ENCODE data around the gene NXF3. TPM values are rescaled to one million over a fixed set of nuclear protein-coding genes. Genes with fewer than 3 reads are reported as not detected.

Gene NXF3
- total RNA-seq, 1 donor from 2014 or later: not detected

GRCh38 chrX:103063918-103064434, 29.0 kb downstream of the NXF3 start, which contains the start of gene BEX1:
BEX1 (minus strand) TSS chrX:103064171; CDS start chrX:103063274, 897 bp downstream.
- Mint-ChIP-seq H3K4me1 (ENCODE audit: low read depth, unreplicated experiment) (peaks cover 3% of the 10 kb centered on the region), H3K4me3 (ENCODE audit: unreplicated experiment) (peak within 1 kb of the TSS; percentile 80), H3K36me3 (ENCODE audit: low read depth, unreplicated experiment) (no peaks in the 10 kb centered on the region), H3K9me3 (ENCODE audit: unreplicated experiment) (no peaks in the 10 kb centered on the region), H3K27me3 (ENCODE audit: low read depth, unreplicated experiment) (no peaks in the 10 kb centered on the region), H3K27ac (ENCODE audit: unreplicated experiment) (no peak within 1 kb of the TSS)
- Histone ChIP-seq H2AFZ (ENCODE audit: low read depth, low read length) (peak within 1 kb of the TSS; percentile 56), H3K27me3 (ENCODE audit: insufficient read depth, low read length) (no peaks in the 10 kb centered on the region), H3K9me3 (ENCODE audit: insufficient read depth, low read depth, low read length) (no peaks in the 10 kb centered on the region), H3K27ac (ENCODE audit: low read depth, low read length) (peak within 1 kb of the TSS; percentile 42), H3K4me2 (ENCODE audit: low read length) (peak within 1 kb of the TSS; percentile 71), H3K4me3 (ENCODE audit: insufficient read depth, low read depth, low read length) (peak within 1 kb of the TSS; percentile 34), H3K9ac (ENCODE audit: low read length) (peak within 1 kb of the TSS; percentile 74), H3K79me2 (ENCODE audit: insufficient read depth, low read length) (no peaks in the 10 kb centered on the region), H3K4me1 (ENCODE audit: insufficient read depth, low read length) (no peaks in the 10 kb centered on the region), H4K20me1 (ENCODE audit: insufficient read depth, low read length) (no peaks in the 10 kb centered on the region), H3K36me3 (ENCODE audit: insufficient read depth, low read length) (no peaks in the 10 kb centered on the region)
- no peak for FAIRE-seq
- TF ChIP-seq EZH2 (IDR thresholded peaks at IDR 0.05; ENCODE audit: insufficient read depth, low read length) (no peak), CTCF (IDR thresholded peaks at IDR 0.05; ENCODE audit: insufficient read depth, low read depth, low read length) (no peak)
- DNase-seq (ENCODE audit: low read depth): peak; percentile 28

- peak overlapping the region; percentile 42 for H3K27ac ChIP-seq (ENCODE audit: low read depth, low read length)
- no peaks in the 10 kb centered on the region for H3K36me3 Mint-ChIP-seq (ENCODE audit: low read depth, unreplicated experiment)
Observed at GRCh38 chrX:103063191-103063845, 29.6 kb downstream of the NXF3 start.

GRCh38 chrX:103061486-103061885, 31.5 kb downstream of the NXF3 start:
- no peaks in the 10 kb centered on the region for H3K9me3 ChIP-seq (ENCODE audit: insufficient read depth, low read depth, low read length)
- Mint-ChIP-seq H3K4me1 (ENCODE audit: low read depth, unreplicated experiment) (peaks cover 3% of the 10 kb centered on the region), H3K27ac (ENCODE audit: unreplicated experiment) (no peak overlapping the region), H3K36me3 (ENCODE audit: low read depth, unreplicated experiment) (no peaks in the 10 kb centered on the region), H3K27me3 (ENCODE audit: low read depth, unreplicated experiment) (no peaks in the 10 kb centered on the region), H3K4me3 (ENCODE audit: unreplicated experiment) (no peak overlapping the region), H3K9me3 (ENCODE audit: unreplicated experiment) (no peaks in the 10 kb centered on the region)
- TF ChIP-seq EZH2 (IDR thresholded peaks at IDR 0.05; ENCODE audit: insufficient read depth, low read length) (no peak), CTCF (IDR thresholded peaks at IDR 0.05; ENCODE audit: insufficient read depth, low read depth, low read length) (no peak)
- FAIRE-seq (peak; percentile 58), DNase-seq (ENCODE audit: low read depth) (no peak)
- no peak overlapping the region for H3K4me2 ChIP-seq (ENCODE audit: low read length)
- H4K20me1 ChIP-seq (ENCODE audit: insufficient read depth, low read length): no peaks in the 10 kb centered on the region
- no peaks in the 10 kb centered on the region for H3K79me2 ChIP-seq (ENCODE audit: insufficient read depth, low read length)
- H3K27ac ChIP-seq (ENCODE audit: low read depth, low read length): no peak overlapping the region
- H3K9ac ChIP-seq (ENCODE audit: low read length): no peak overlapping the region
- no peak overlapping the region for H3K4me3 ChIP-seq (ENCODE audit: insufficient read depth, low read depth, low read length)
- H3K27me3 ChIP-seq (ENCODE audit: insufficient read depth, low read length): no peaks in the 10 kb centered on the region
- no peak overlapping the region for H2AFZ ChIP-seq (ENCODE audit: low read depth, low read length)
- H3K36me3 ChIP-seq (ENCODE audit: insufficient read depth, low read length): no peaks in the 10 kb centered on the region
- no peaks in the 10 kb centered on the region for H3K4me1 ChIP-seq (ENCODE audit: insufficient read depth, low read length)

More at GRCh38 chrX:103063191-103063845, 29.6 kb downstream of the NXF3 start:
- H4K20me1 ChIP-seq (ENCODE audit: insufficient read depth, low read length): no peaks in the 10 kb centered on the region
- H2AFZ ChIP-seq (ENCODE audit: low read depth, low read length): peak overlapping the region; percentile 56
- H3K4me1 ChIP-seq (ENCODE audit: insufficient read depth, low read length): no peaks in the 10 kb centered on the region
- no peaks in the 10 kb centered on the region for H3K27me3 ChIP-seq (ENCODE audit: insufficient read depth, low read length)
- no peak for TF ChIP-seq EZH2 (IDR thresholded peaks at IDR 0.05; ENCODE audit: insufficient read depth, low read length)
- Mint-ChIP-seq H3K4me3 (ENCODE audit: unreplicated experiment) (peak overlapping the region; percentile 80), H3K27me3 (ENCODE audit: low read depth, unreplicated experiment) (no peaks in the 10 kb centered on the region), H3K9me3 (ENCODE audit: unreplicated experiment) (no peaks in the 10 kb centered on the region), H3K27ac (ENCODE audit: unreplicated experiment) (no peak overlapping the region), H3K4me1 (ENCODE audit: low read depth, unreplicated experiment) (peaks cover 3% of the 10 kb centered on the region)
- peak; percentile 10 for DNase-seq (ENCODE audit: low read depth)
- peak overlapping the region; percentile 71 for H3K4me2 ChIP-seq (ENCODE audit: low read length)
- H3K9ac ChIP-seq (ENCODE audit: low read length): peak overlapping the region; percentile 74
- H3K4me3 ChIP-seq (ENCODE audit: insufficient read depth, low read depth, low read length): peak overlapping the region; percentile 34
- no peaks in the 10 kb centered on the region for H3K9me3 ChIP-seq (ENCODE audit: insufficient read depth, low read depth, low read length)
- peak; percentile 64 for FAIRE-seq
- H3K36me3 ChIP-seq (ENCODE audit: insufficient read depth, low read length): no peaks in the 10 kb centered on the region
- no peaks in the 10 kb centered on the region for H3K79me2 ChIP-seq (ENCODE audit: insufficient read depth, low read length)

All from astrocyte (in vitro differentiated cells and primary cell).